RCC 7860 (cell line): ENCODE data around the gene SLC26A4.

ENCODE experiments used
- DNase-seq: peaks from one replicate; pipeline ENCODE4 v3.0.0-alpha.2; 2015; ENCODE audit warnings: low spot score
- FAIRE-seq: peaks from 2 replicates; lab custom pipeline; 2012; peaks lifted over from hg19 to GRCh38; lab: Jason Lieb, UNC

The SLC26A4 gene

GRCh38 chr7:107694386-107694785 is 33.8 kb downstream of the SLC26A4 start:
- no peak for FAIRE-seq

GRCh38 chr7:107696330-107696946 is 35.8 kb downstream of the SLC26A4 start:
- FAIRE-seq, result no peak

More at GRCh38 chr7:107694386-107694785, 33.8 kb downstream of the SLC26A4 start:
- no peak for DNase-seq

GRCh38 chr7:107697321-107698049 is 36.9 kb downstream of the SLC26A4 start:
- FAIRE-seq (no peak), DNase-seq (no peak)

More at GRCh38 chr7:107696330-107696946, 35.8 kb downstream of the SLC26A4 start:
- DNase-seq, result no peak

- FAIRE-seq, result no peak
- DNase-seq, result no peak
These were observed 39.9 kb downstream of the SLC26A4 start for GRCh38 chr7:107700570-107700969.

GRCh38 chr7:107701191-107701590 is 40.6 kb downstream of the SLC26A4 start:
- no peak for DNase-seq
- FAIRE-seq, result no peak

GRCh38 chr7:107703219-107703618 is 42.6 kb downstream of the SLC26A4 start:
- FAIRE-seq, result no peak
- no peak for DNase-seq

- DNase-seq, result no peak
- no peak for FAIRE-seq
These were observed 43.2 kb downstream of the SLC26A4 start for GRCh38 chr7:107703872-107704271.

- FAIRE-seq (no peak), DNase-seq (no peak)
These were observed 48.3 kb downstream of the SLC26A4 start for GRCh38 chr7:107708956-107709355.

GRCh38 chr7:107711301-107711700 is 50.7 kb downstream of the SLC26A4 start:
- no peak for DNase-seq
- FAIRE-seq, result no peak

- DNase-seq, result no peak
- no peak for FAIRE-seq
These were observed 51.4 kb downstream of the SLC26A4 start for GRCh38 chr7:107712025-107712424.

GRCh38 chr7:107712896-107713295 is 52.3 kb downstream of the SLC26A4 start:
- FAIRE-seq, result no peak
- no peak for DNase-seq

GRCh38 chr7:107715531-107715930 is 54.9 kb downstream of the SLC26A4 start:
- FAIRE-seq, result peak; percentile 88
- peak; percentile 54 for DNase-seq

GRCh38 chr7:107718456-107719193 is 58.0 kb downstream of the SLC26A4 start:
- no peak for DNase-seq
- no peak for FAIRE-seq

GRCh38 chr7:107721286-107721685 is 60.7 kb downstream of the SLC26A4 start:
- no peak for DNase-seq
- no peak for FAIRE-seq

- FAIRE-seq, result no peak
- no peak for DNase-seq
These were observed 62.6 kb downstream of the SLC26A4 start for GRCh38 chr7:107723255-107723654.

- peak; percentile 52 for DNase-seq
These were observed 64.6 kb downstream of the SLC26A4 start for GRCh38 chr7:107725138-107725740.

GRCh38 chr7:107726356-107727130 is 65.9 kb downstream of the SLC26A4 start:
- DNase-seq (no peak), FAIRE-seq (no peak)

More at GRCh38 chr7:107725138-107725740, 64.6 kb downstream of the SLC26A4 start:
- FAIRE-seq, result peak; percentile 92

- FAIRE-seq, result no peak
- DNase-seq, result no peak
These were observed 67.6 kb downstream of the SLC26A4 start for GRCh38 chr7:107728276-107728675.

- no peak for FAIRE-seq
- no peak for DNase-seq
These were observed 82.3 kb downstream of the SLC26A4 start for GRCh38 chr7:107742678-107743566.
